T1000 (cell line): ENCODE data around the gene ZNF165.
"Not testable (repeated sequence)": the region's sequence is repeated elsewhere in the genome, so short reads cannot be mapped to it uniquely, and the experiment has no call there.

Source experiments
- DNase-seq: peaks from one replicate; lab custom pipeline; 2025; ENCODE audit warnings: mixed read lengths; lab: John Stamatoyannopoulos, UW

The ZNF165 gene

GRCh38 chr6:28080381-28080630 is at the start of gene ZNF165:
Gene ZNF165, plus strand, starts transcription at chr6:28080568. Its CDS starts 4,913 bp downstream, at chr6:28085481.
- not testable (repeated sequence) for DNase-seq

DNA sequence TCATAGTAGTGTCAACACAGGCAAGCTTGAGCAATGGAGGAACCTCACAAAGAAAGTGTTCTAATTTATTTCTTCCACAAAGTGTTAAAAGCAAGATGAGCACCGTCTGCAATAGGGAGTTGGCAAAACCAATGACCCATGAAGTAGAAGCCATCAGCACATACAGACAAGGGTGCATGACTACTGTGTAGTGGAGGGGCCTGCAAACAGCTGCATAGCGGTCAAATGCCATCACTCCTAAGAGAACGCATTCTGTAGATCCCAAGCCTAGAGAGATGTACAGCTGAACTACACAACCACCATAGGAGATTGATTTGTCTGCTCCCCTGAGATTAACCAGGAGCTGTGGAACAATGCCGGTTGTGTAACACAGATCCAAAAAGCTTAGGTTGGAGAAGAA is 26.8 kb upstream of the ZNF165 start:
- no peak for DNase-seq

DNA sequence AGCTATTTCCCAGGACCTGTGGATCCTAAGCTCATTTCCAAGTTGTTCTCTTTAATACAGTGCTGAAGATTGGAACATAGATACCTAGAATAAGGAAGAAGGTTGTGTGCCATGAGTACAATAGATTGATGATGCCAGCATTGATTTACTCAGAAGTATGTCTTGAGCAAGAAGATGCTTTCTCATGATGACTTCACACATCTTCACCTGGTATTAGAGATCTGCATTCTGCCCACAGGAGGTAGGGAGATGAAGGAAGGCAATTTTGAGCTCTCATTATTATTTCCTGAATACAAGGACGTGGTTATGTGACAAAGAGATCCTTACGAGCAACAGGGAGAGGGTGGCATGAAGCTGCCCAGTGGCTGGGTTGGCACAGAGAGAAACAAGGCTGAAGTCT is 20.0 kb upstream of the ZNF165 start:
- no peak for DNase-seq

DNA sequence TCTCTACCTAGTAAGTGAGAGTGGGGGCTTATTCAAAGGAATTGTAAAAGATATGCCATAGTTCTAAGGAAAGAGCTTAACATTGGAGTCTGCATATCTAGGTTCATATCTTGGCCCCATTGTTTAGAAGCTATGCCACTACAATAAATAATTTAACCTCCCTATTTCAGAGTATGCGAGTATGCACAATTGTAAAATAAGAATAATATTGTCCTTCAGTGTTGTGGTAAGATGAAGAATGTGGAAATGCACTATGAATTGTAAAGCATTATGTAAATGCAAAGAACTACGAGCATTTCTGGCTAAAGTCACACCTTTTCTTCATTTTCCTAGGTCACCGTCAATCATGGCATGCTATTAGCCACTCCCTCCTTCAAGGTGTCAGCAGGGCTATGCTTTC is 16.1 kb upstream of the ZNF165 start:
- no peak for DNase-seq

- no peak for DNase-seq
Observed at GRCh38 chr6:28068067-28068466, 12.3 kb upstream of the ZNF165 start.

- not testable (repeated sequence) for DNase-seq
Observed at GRCh38 chr6:28070968-28071367, 9.4 kb upstream of the ZNF165 start.

DNA sequence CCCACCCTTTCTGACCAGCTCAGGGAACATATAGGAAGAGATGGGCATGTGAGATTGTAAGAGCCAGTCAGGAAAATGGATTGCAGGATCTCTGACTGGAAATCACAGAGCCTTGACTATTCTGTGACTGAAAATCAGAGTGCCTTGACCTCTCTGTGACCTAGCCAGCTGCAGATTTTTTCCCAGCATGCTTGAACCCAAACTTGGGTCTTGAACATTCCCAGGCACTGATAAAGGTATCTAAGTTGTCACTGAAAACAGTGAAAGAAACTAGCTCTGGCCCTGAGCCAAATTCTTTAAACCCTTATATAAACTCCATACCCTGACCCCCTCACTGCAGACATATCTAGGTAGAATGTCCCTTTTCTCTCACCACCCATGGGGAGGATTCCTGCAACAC is 2.3 kb upstream of the ZNF165 start:
- DNase-seq: no peak

- DNase-seq: no peak
Observed at GRCh38 chr6:28078836-28079235, 1.5 kb upstream of the ZNF165 start.

DNA sequence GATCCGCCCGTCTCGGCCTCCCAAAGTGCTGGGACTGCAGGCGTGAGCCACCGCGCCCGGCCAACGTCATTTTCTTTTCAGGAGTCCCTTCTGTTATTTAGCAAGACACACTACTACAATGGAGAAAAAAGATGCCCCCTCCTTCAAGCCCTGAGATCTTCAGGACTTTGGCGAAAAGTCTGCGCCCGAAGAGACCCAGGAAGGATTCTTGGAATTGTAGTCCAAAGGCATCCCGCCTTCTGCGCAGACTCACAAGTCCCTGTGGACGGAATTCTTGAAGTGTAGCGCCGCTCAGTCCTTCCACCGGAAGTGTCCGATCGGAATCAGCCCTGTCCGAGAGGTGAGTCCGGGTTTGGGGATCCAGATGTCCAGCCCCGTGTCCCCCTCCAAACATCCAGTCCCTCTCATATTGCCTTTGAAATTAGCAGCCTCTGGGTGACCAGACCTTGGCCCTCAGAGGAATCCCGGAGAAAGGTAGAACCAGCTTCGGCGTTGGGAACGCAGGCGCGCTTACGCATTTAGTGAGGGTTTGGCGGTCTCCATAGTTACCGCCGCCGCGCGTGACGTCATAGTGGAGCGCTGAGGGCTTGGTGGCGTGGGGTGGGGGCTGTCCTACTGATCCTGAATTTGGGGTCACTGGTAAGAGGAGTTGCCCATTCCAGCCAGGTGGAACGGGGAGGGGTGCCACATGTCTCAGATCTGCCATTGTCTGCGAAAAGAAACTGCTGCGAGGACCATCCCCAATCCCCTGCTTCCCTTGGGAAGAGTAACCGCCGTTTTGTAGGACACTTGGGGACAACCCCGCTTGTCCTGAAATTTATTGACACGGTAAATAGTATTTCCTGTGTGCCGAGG is 490 bp downstream of the ZNF165 start:
- peak; percentile 92 for DNase-seq

DNA sequence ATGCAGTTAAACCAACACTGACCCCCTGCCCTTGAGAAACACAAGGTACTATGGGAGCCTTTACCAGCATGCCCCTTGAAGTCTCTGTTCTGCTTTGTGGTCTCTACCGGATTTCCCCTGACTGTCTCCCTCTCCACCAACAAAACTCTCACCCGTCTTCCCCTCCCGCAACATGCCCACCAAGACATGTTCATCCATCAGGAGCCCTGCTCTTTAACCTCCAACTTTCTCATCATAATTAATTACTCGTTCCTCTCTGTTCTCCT is 1.1 kb downstream of the ZNF165 start:
- no peak for DNase-seq

GRCh38 chr6:28082939-28083338 is 2.6 kb downstream of the ZNF165 start:
- no peak for DNase-seq

GRCh38 chr6:28089054-28089453 is 8.7 kb downstream of the ZNF165 start:
- DNase-seq: no peak

DNA sequence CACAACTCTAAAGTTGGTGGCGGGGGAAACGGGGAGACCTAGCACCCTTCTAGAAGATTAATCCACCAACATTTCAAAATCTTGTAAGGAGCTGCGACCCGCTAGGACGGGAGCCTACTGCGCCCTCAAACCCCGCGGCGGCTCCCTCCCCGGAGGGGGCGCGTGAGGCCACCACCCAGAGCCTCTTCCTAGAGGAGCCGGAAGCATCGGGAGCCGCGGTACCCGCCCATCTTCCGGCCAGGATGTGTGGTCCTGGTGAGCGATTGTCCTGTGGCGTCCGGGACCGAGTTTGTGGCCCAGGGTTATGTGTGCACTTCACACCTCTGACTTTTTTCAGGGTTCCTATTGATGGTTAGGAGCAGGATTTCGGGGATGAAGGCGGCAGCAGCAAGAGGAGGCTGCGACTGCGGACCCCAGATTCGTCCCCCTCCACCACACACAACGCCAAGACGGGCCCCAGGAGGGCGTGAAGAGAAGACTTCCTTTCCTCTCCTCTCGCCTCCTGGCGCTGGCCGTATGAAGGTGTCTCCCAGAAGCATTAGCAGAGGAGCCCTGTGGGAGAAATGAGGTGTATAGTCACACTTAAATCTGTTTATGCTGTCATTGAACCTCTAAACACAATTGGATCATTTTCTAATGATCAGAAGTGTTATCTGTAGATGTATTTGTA is 10.7 kb downstream of the ZNF165 start:
- no peak for DNase-seq

GRCh38 chr6:28102222-28102621 is 21.9 kb downstream of the ZNF165 start:
- not testable (repeated sequence) for DNase-seq

- DNase-seq: not testable (repeated sequence)
Observed at GRCh38 chr6:28102699-28103098, 22.3 kb downstream of the ZNF165 start.

DNA sequence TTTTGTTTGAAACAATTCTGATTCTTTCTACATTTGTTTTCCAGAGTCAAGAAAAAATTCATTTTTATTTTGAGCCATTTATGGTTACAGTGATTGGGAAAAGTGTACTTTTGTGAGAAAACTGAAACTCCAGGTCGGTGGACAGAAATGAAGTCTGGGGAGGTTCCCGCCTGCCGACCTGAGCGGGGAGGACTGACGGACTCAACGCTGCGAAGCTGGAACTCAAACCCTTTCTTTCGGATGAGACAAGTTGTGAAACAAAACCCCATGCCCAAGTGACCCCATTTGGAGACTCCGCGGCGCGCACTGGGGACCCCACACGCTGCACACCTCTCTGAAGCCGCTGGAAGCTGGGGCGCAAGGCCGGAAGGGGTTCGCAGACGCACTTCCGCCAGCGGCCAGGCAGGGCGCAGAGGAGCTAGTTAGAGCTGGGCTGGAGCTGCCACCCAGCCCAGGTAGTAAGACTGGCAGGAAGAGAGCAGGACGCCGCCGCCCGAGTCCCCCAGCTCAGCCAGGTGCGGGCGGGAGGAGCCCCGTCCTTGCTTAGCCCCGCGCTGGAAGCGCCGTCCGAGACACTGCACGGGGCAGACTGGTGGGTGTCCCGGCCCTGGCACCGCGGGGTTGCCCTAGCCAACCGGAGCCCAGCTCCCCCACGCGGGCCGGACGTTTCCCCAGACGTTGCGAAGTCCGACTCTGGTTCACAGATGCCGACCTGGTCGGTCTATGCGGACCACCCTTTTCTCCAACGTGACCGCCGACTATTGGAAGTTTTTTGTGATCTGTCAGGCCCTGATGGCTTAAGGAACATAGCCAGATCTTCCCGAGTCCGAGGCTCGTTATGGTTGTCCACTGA is 24.2 kb downstream of the ZNF165 start:
- DNase-seq: peak; percentile 55

DNA sequence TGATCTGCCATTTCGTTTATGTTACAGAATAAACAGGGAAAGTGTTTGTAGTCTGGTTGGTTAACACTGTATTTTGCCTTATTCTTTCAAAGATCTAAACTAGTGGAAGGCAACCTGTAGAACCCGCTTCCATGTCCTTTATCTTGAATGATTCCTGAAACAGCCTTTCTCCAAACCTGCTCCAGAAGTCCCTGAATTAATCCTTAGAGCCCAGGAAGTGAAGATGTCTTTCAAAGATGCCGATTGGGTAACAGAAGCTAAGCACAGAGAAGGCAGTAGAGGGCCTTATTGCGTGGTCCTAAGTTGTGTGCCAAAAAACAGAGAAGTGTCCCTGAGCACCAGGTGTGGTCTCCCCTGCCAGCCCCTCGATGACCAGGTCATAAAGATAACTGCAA is 24.9 kb downstream of the ZNF165 start:
- no peak for DNase-seq

DNA sequence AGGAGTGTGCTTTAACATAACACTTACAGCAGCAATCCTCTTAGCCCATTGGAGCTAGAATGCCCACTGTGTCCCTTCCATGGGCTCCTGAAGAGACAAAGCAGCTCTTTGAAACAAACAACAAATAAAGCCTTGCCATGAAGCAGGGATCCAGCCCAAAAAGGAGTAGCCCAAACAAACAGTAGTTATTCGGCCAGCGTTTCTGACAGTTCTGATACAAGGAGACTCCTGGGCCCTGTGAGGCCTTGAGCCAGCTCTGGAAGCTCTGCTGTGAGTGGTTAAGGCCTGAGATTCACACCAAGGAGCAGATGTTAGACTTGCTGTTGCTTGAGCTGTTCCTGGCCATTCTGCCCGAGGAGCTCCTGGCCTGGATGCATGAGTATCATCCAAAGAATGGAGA is 27.1 kb downstream of the ZNF165 start:
- no peak for DNase-seq

GRCh38 chr6:28111964-28112363 is 31.6 kb downstream of the ZNF165 start:
- no peak for DNase-seq

DNA sequence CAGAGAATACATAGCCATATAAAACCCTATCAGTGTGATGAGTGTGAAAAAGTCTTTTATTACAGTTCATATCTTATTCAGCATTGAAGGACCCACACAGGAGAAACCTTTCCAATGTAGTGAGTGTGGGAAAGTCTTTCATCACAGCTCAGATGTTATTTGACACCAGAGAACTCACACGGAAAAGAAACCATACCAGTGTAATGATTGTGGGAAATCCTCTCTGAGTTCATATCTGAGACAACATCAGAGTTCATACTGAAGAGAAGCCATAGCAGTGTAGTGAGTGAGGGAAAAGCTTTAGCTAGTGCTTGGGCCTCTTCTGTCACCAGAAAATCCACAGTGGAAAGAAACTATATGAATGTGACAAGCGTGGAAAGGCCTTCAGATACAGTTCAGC is 35.4 kb downstream of the ZNF165 start:
- no peak for DNase-seq

DNA sequence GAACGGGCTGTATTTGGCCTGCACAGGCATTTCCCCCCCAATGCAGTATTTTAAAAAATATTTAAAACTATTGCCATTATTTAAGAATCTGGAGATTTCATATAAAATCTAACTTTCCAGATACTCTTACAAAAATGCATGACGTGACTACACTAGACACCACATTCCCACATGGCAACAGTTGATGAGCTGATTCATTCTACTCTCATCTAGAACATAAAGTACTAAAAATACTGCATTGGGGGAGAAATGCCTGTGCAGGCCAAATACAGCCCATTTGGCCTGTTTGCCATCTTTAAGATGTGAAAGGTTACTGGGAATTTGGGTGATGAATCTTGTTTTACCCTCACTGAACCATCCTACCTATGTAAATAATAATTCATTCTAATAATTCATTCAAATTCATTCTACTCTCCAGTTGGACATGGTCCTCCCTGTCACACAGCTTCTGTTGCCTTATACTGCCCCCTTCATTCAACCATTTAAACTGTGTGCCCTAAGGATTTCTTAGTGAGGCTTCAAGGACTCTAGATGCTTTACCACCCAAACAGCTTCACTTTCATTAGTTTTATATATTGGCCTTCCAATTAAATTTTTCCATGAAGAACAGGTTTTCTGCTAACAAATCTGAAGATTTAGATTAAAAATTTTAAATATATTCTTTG is 37.1 kb downstream of the ZNF165 start:
- DNase-seq: no peak

DNA sequence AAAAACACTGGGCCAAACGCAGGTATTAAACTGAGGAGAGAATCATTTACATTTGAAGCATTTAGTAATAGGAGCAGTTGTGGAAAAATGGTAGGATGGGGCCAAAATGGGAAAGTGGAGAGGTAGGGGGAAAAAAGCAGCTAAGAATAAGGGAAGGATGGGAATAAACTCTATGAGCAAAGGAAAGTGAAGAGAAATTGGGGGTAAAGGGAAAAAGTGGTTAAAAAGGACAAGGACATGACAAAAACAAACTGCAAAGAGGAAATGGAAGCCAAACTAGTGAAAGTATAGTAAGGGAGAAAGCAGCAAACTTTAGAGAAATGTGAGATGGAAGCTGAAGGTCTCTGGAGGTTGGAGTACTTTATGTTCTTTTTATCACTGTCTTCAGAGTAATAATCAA is 37.8 kb downstream of the ZNF165 start:
- no peak for DNase-seq

- DNase-seq: no peak
Observed at GRCh38 chr6:28121876-28122275, 41.5 kb downstream of the ZNF165 start.
